Esophagus mucosa (tissue), 1 donor: ENCODE results near the gene FZR1. TPM values are rescaled to one million over a fixed set of nuclear protein-coding genes. Genes with fewer than 3 reads are reported as not detected.
"Not testable (repeated sequence)": the region's sequence is repeated elsewhere in the genome, so short reads cannot be mapped to it uniquely, and the experiment has no call there.

Source experiments
- ATAC-seq: fragments of 200-7000 bp; cut with Tn5 transposase; one replicate; pipeline ENCODE4 v1.9.1; 2020
- total RNA-seq: library from RNA; stranded (reverse); gene quantifications from one replicate; pipeline ENCODE4 v1.2.4, GENCODE V29; 2023
- donor health status: DM: yes; HTN: yes; CAD: no.

FZR1 gene
- total RNA-seq, 1 donor from 2014 or later, result 38.5 TPM

- ATAC-seq, result no peak
Observed at GRCh38 chr19:3496392-3497273, 9.5 kb upstream of the FZR1 start.

DNA sequence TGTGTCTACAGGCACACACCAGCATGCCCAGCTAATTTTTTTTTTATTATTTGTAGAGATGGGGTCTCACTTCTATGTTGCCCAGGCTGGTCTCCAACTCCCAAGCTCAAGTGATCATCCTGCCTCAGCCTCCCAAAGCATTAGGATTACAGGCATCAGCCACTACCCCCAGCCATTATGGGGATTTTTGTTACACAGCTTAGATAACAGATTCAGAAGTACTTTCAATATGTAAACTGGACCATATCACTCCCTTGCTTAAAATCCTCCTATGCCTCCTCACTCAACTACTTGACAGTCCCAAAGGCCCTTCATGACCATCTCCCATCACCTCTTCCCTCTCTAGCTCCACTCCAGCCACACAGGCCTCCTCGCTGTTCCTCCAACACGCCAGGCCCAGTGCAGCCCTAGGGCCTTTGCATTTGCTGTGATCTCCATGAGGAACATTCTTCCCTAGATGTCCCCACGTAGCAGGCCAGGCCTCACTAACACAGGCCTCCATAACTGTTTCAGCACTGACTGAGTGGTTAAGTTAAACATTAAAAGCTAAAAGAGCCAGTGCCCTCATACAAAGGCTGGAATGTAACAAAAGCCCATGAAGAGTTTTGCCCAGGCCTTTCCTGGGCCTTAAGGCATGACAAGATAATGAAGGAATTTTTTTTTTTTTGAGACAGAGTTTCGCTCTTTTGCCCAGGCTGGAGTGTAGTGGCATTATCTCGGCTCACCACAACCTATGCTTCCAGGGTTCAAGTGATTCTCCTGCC, 8.2 kb upstream of the FZR1 start:
- no peak for ATAC-seq

GRCh38 chr19:3499738-3500428, 6.2 kb upstream of the FZR1 start:
- ATAC-seq, result peak; percentile 8

- ATAC-seq, result peak; percentile 87
Observed at GRCh38 chr19:3500429-3501101, 5.5 kb upstream of the FZR1 start, which contains the start of gene DOHH. TSS of gene DOHH (minus strand) at chr19:3500674. CDS start at chr19:3496814, 3,860 bp downstream.

- ATAC-seq, result no peak
Observed at GRCh38 chr19:3501780-3502179, 4.3 kb upstream of the FZR1 start.

GRCh38 chr19:3503036-3503572, 3.0 kb upstream of the FZR1 start:
- ATAC-seq, result no peak

- no peak for ATAC-seq
Observed at GRCh38 chr19:3504735-3505134, 1.4 kb upstream of the FZR1 start.

DNA sequence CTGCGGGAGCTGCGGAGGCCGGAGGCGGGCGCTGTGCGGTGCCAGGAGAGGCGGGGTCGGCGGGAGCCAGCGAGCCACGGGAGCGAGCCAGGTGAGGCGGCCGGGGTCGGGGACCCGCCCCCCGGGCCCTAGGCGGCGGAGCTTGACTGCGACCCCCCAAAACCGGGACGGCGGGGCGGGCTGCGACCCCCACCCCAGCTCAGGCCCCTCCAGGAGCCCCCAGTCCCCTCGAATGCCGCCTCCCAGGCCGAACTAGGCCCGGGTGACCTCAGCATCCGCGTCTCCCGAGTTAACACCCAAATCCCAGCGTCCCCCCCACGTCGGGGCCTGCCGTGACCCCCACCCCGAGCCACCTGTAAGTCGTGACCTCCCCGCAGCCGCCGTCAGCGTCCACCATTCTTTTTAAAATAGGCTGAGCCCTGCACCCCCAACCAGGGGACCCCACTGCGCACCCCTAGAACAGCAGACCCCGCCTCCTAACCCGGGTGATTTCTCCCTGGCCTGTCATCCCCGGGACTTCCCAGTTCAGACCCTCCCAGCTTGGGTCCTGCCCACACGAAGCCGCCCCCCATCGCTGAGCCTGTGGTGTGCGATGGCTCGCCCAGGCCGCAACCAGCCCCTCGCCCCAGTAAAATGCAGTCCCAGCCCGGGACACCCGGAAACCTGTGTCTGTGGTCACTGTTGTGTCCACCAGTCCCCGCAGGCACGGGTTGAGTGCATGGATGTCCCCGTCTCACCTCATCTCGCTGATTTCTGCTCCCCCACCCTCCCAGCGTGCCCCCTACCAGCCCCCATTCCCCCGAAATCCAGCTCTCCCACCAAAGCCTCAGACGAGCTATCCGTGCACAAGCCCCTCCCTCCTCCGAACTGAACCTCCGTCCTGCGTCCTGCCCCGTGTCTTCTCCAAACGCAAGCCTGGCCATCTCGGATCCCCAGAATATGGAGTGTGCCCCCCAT, 551 bp downstream of the FZR1 start:
- peak; percentile 5 for ATAC-seq

- no peak for ATAC-seq
Observed at GRCh38 chr19:3507371-3508120, 1.4 kb downstream of the FZR1 start.

DNA sequence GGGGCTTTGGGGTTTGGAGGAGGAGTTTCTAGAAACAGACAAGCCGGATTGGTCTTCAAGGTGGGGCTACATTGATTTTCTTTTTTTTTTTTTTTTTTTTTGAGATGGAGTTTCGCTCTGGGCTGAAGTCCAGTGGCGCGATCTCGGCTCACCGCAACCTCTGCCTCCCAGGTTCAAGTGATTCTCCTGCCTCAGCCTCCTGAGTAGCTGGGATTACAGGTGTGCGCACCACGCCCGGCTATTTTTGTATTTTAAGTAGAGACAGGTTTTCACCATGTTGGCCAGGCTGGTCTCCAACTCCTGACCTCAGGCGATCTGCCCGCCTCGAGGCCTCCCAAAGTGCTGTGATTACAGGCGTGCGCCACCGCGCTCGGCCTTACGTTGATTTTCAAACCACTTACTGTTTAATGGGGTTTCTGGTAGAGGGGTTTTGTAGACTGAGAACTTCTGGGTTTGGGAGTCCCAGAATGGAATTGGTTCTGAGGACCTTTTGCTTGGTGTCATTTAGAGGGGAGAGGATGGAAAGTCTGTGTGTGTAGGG, 2.1 kb downstream of the FZR1 start:
- not testable (repeated sequence) for ATAC-seq

GRCh38 chr19:3508771-3509535, 2.8 kb downstream of the FZR1 start:
- no peak for ATAC-seq

DNA sequence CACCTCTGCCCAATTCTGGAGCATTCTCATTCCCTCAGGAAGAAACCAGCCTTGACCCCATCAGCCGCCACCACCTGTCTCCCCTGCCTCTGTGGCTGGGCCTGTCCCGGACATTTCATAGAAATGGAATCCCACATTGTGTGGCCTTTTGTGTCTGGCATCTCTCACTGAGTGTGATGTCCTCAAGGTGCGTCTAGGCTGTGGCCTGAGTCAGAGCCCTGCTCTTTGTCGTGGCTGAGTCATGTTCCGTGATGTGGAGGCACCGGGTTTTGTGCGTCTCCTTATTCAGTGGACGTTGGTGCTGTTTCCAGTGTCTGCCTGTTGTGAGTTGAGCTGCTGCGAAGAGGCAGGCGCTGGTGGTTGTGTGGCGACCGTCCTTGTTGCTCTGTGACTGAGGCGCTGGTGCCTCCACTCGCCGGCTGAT, 3.5 kb downstream of the FZR1 start:
- ATAC-seq, result peak; percentile 49

- no peak for ATAC-seq
Observed at GRCh38 chr19:3510727-3511126, 4.6 kb downstream of the FZR1 start.

- no peak for ATAC-seq
Observed at GRCh38 chr19:3511506-3512251, 5.6 kb downstream of the FZR1 start.

DNA sequence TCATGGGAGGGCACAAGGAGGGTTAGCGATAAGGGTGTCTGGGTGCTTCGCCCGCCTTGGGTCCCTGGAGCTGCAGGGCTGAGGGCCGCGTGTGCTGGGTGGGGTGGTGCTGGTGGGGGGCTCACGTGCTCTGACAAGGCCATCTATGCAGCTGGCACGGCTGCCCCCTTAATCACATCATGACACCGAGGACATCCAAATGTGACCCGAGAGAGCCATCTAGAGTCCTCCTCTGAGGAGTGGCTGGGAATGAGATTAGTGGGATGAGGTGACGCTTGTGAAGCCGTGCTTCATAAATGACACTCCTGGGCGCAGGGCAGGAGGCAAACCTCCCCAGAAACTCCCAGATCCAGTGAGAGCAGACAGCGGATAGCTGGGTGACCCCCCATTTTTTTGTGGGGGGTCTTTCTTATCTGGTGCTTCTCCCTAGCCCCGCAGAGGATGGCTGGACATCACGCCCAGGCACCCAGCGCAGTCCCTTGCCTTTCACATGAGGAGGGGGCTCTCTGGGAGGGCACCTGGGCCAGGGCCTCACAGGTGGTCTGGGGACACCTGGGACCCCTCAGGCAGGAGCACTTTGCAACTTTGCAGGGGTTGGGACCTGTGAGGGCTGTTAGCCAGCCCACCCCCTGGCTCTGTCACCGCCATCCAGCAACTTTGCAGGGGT, 6.6 kb downstream of the FZR1 start:
- no peak for ATAC-seq

- ATAC-seq, result no peak
Observed at GRCh38 chr19:3513229-3514140, 7.4 kb downstream of the FZR1 start.

GRCh38 chr19:3514930-3515329, 8.8 kb downstream of the FZR1 start:
- no peak for ATAC-seq
